ENCODE measurements around the gene TBCEL.

DNA sequence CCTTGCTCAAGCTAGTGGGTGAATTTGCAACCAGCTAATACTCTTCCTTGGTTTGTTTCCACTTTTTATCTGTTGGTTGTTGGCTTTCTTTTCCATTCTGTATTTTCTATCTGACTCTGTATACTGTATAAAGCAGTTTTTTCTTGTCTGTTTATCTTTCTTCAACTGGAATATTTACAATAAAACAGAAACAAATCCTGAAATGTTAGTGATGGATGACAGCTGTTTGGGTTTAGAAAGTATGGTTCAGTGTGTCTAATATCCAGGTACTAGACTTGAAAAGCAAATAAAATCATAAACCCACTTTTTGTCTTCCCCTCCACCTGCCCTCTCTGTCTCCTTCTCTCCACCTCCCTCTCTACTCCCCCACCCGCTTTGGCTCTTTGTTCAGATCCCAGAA, 35.3 kb upstream of the TBCEL start:
- TF ChIP-seq POLR2A (IDR thresholded peaks at IDR 0.05): no peak
- TF ChIP-seq, protein P1, sequence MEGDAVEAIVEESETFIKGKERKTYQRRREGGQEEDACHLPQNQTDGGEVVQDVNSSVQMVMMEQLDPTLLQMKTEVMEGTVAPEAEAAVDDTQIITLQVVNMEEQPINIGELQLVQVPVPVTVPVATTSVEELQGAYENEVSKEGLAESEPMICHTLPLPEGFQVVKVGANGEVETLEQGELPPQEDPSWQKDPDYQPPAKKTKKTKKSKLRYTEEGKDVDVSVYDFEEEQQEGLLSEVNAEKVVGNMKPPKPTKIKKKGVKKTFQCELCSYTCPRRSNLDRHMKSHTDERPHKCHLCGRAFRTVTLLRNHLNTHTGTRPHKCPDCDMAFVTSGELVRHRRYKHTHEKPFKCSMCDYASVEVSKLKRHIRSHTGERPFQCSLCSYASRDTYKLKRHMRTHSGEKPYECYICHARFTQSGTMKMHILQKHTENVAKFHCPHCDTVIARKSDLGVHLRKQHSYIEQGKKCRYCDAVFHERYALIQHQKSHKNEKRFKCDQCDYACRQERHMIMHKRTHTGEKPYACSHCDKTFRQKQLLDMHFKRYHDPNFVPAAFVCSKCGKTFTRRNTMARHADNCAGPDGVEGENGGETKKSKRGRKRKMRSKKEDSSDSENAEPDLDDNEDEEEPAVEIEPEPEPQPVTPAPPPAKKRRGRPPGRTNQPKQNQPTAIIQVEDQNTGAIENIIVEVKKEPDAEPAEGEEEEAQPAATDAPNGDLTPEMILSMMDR (IDR thresholded peaks at IDR 0.05): no peak
